HG03135 (cell line): ENCODE measurements around the gene KRTAP4-2.
"Not testable (repeated sequence)": the region's sequence is repeated elsewhere in the genome, so short reads cannot be mapped to it uniquely, and the experiment has no call there.

Experiments used
- ATAC-seq: cut with Tn5 transposase; IDR thresholded peaks from one replicate; pipeline ENCODE4 v1.9.1; 2021; ENCODE audit warnings: mild to moderate bottlenecking, moderate library complexity; ENCODE audit not compliant: unreplicated experiment

The KRTAP4-2 gene

GRCh38 chr17:41177727-41178271, at the start of gene KRTAP4-2:
Gene KRTAP4-2, minus strand, starts transcription at chr17:41178221. Its CDS starts 57 bp downstream, at chr17:41178164.
- ATAC-seq = no peak

GRCh38 chr17:41226598-41227095, 48.6 kb upstream of the KRTAP4-2 start, which contains the start of gene KRTAP9-2:
Gene KRTAP9-2, plus strand, starts transcription at chr17:41226648. Its CDS starts 7 bp downstream, at chr17:41226655.
- not testable (repeated sequence) for ATAC-seq

GRCh38 chr17:41226051-41226450, 48.0 kb upstream of the KRTAP4-2 start:
- no peak for ATAC-seq

- ATAC-seq = no peak
Observed at GRCh38 chr17:41223821-41224220, 45.8 kb upstream of the KRTAP4-2 start.

GRCh38 chr17:41215681-41216080, 37.7 kb upstream of the KRTAP4-2 start:
- no peak for ATAC-seq

GRCh38 chr17:41212524-41213169, 34.6 kb upstream of the KRTAP4-2 start:
- no peak for ATAC-seq

GRCh38 chr17:41211845-41212466, 33.9 kb upstream of the KRTAP4-2 start:
- ATAC-seq = no peak

- no peak for ATAC-seq
Observed at GRCh38 chr17:41199421-41200078, 21.5 kb upstream of the KRTAP4-2 start.

- no peak for ATAC-seq
Observed at GRCh38 chr17:41196068-41196467, 18.0 kb upstream of the KRTAP4-2 start.

- no peak for ATAC-seq
Observed at GRCh38 chr17:41190328-41190727, 12.3 kb upstream of the KRTAP4-2 start.

- ATAC-seq = not testable (repeated sequence)
Observed at GRCh38 chr17:41189837-41190318, 11.9 kb upstream of the KRTAP4-2 start, which contains the start of gene KRTAP9-1. Gene KRTAP9-1, plus strand, starts transcription at chr17:41189887. Its CDS starts 0 bp downstream, at chr17:41189887.

GRCh38 chr17:41186872-41187271, 8.9 kb upstream of the KRTAP4-2 start:
- no peak for ATAC-seq

GRCh38 chr17:41185001-41185400, 7.0 kb upstream of the KRTAP4-2 start:
- ATAC-seq = no peak

- ATAC-seq = no peak
Observed at GRCh38 chr17:41184480-41184961, 6.5 kb upstream of the KRTAP4-2 start, which contains the start of gene KRTAP4-1. Gene KRTAP4-1, minus strand, starts transcription at chr17:41184911. Its CDS starts 57 bp downstream, at chr17:41184854.

- no peak for ATAC-seq
Observed at GRCh38 chr17:41178843-41179616, 1.0 kb upstream of the KRTAP4-2 start.

- no peak for ATAC-seq
Observed at GRCh38 chr17:41178341-41178740, 320 bp upstream of the KRTAP4-2 start.

GRCh38 chr17:41176744-41177387, 1.2 kb downstream of the KRTAP4-2 start:
- no peak for ATAC-seq

- no peak for ATAC-seq
Observed at GRCh38 chr17:41171886-41172285, 6.1 kb downstream of the KRTAP4-2 start.

GRCh38 chr17:41168121-41168520, 9.9 kb downstream of the KRTAP4-2 start, which contains the start of gene KRTAP4-3:
Gene KRTAP4-3, minus strand, starts transcription at chr17:41168221. Its CDS starts 49 bp downstream, at chr17:41168172.
- no peak for ATAC-seq
